GM21737 (cell line): ENCODE data around the gene PAX7.

Experiments
- ATAC-seq: cut with Tn5 transposase; IDR thresholded peaks from one replicate; pipeline ENCODE4 v1.9.1; 2021; ENCODE audit warnings: mild to moderate bottlenecking, moderate library complexity; ENCODE audit not compliant: unreplicated experiment

PAX7 gene

GRCh38 chr1:18640228-18641004, 9.8 kb downstream of the PAX7 start:
- no peak for ATAC-seq

GRCh38 chr1:18641005-18641941, 10.6 kb downstream of the PAX7 start:
- ATAC-seq: no peak

DNA sequence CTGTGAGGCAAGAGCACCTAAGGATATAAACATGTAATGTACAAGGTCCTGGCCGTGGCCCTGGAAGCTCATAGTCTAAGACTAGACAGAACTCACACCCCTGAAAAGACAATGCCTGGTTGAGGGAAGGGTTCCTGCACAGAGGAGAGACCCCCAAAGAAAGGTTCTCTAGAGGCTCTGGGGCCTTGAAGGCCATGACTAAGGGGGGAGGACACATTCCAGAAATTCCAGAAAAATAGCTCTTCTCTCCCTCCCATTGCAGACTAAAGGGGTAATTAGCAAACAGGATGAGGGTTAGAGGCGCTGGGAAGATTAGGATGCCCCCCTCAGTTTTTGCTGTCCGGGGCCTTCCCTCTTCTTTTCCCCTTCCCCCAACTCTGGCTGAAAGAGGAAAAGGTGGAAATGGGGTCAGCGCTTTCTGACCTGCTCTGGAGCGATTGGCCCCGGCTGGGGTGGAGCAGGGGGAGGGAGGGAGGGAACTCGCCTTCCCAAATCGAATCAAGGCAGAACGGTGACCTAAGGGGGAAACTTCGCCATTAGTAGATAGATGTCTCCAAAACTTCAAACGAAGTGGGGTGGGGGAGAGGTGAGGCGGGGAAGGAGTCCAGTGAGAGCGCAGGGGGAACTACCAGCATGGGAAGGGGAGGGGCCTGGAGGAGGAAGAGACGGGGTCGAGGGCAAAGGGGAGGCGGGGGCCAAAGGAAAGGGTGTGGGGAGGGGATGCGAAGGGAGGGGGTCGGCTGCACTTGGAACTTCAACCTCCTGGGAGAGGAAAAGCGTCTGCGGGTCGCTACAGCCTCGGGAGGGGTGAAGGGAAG, 11.8 kb downstream of the PAX7 start:
- ATAC-seq: no peak

DNA sequence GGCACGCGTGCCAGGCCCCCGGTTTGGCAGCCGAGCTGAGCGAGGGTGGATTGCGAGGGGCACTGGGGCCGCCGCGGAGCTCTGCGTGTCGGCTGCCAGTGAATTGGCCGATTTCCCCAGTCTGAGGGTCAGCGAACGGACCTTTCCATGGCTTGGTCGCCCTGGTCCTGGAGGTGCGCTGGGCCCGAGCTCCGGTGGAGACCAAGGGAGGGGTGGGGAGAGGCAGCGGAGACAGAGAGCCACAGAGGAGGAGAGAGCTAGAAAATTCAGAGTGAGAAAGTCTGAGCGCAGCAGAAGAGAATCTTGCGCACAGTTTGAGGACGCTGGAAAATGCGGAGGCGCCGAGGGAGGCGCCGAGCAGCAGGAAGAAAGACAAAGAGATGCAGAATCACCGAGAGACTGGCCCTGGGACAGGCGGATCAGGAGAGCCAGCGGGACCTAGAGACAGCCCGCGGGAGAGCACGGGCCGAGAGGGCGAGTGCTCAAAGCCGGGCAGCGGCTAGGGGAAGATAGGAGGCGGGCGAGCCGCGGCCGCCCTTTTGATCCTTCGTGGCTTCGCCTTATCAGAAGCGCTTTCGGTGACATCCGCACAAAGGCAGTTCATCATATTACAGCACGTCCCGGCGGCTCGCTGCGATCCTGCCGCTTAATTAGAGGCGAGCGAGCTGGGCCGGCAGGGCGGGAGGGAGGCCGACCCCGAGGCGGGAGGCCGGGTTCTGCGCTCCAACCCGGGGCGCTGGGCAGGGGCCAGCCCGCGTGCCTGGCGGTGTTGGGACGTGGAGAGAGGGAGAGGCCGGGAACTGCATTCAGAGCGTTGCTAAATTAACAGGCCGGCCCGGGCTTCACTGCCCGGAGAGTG, 12.7 kb downstream of the PAX7 start:
- no peak for ATAC-seq

- no peak for ATAC-seq
Measured at GRCh38 chr1:18644013-18644399, 13.4 kb downstream of the PAX7 start.

- ATAC-seq: no peak
Measured at GRCh38 chr1:18644446-18644845, 13.8 kb downstream of the PAX7 start.

DNA sequence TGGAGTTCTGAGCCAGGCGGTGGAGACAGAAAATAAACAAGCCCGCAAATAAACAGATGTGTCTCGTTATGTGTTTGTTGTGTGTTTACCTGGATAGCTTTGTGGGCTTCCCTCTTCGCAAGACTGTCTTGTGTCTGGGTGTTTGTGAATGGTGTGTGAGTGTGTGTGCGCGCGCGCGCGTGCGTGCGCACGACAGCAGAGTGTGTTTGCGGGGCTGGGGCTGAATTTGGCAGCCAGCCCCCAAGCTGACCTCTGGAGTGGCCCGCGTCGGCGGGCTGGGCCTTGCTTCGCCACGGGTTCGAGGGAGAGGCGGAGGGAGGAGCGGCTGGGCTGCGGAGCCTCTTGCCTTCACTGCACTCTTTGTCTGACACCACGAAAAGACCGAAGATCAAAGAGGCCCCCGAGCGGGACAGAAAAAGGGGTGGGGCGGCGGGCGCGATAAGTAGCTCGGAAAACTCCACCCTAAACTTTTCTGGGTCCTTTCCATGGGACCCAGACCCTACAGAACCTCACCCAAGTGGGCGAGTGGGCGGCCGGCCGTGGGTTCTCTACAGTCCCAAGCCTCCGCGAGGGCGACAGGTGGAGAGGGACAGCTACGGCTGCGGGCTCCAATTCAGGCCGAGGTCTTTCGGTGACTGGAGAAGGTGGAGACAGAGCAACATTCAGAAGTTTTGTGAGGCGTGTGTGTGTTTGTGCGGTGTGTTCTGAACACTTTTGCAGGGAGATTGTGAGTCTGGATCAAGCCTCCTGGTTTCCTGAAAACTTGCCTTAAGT, 14.5 kb downstream of the PAX7 start:
- ATAC-seq: no peak

- no peak for ATAC-seq
Measured at GRCh38 chr1:18645747-18646090, 15.1 kb downstream of the PAX7 start.

DNA sequence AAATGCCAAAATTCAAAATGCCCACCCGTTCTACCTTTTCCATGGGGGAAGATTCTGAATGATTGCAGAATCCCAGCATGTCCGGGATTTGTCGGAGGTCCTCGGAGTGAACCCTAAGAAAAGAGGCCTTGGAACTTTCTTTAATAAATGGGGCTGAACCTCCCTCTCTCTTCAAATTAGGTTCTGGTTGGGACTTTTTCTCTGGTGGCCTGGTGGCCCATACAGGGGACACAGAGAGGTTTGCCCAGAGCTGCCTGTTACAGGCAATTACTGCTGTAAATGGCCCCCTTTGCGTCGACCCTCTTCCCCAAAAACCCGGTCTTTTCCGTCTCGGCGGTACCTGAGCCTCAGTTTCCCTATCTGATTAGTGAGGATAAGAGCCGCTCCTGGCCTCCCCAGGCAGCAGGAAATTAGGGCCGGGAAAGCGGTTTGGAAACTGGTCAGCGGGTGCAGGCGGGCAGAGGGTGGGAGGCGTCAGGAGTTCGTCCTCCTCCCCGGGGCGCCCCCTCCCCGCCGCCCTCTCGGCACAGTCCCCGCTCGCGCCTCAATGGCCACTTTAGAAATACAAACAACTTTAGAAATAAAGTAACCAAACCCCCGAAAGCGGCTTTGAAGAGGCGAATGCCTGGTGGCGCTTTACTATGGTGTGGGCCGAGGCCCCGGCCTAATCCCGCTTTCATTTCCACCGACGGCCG, 15.6 kb downstream of the PAX7 start:
- ATAC-seq: no peak

- ATAC-seq: no peak
Measured at GRCh38 chr1:18646786-18647410, 16.3 kb downstream of the PAX7 start.

DNA sequence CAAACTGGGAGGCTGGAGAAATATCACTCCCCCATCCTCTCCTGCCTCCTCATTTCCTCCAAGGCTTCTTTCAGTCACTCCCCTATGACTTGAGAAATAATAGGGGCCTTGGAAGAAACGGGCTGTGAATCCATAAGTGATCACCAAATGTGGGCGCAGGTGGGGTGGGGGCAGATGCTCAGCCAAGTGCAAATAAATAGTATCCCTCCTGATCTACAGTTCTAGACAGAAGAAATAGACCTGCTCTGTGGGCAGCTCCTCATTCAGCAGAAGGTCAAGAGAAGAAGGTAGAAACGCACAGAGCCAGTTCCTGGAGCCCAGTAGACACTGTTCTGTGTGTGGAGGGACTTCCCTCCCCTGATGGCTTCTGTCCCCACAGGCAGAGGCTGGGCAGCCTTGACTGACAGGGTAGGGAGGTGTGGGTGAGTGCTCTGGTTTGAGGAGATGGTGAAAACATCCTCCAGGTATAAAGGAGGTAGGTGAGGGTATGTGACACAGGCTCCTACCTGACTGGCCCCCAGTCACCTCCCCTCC, 17.1 kb downstream of the PAX7 start:
- no peak for ATAC-seq

GRCh38 chr1:18649693-18650370, 19.2 kb downstream of the PAX7 start:
- no peak for ATAC-seq

- ATAC-seq: no peak
Measured at GRCh38 chr1:18651713-18652112, 21.1 kb downstream of the PAX7 start.

- no peak for ATAC-seq
Measured at GRCh38 chr1:18652791-18653190, 22.1 kb downstream of the PAX7 start.

DNA sequence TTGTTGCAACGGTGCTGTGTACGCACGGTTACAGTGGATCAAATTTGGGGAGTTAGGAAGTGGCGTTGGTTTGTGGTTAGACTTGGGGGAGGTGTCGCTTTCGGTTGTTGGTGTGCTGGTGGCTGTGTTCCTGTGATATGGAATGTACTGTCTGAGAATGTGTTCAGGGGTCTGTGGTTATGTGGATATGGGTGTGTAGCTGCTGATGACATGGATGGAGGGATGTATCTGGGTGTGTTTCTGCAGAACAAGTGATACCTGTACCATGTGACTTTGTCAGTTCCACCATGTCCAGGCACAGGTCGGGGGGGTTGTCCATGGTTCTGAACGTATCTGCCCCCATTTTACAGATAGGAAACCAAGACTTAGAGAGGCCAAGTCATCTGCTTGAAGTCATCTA, 22.7 kb downstream of the PAX7 start:
- no peak for ATAC-seq

DNA sequence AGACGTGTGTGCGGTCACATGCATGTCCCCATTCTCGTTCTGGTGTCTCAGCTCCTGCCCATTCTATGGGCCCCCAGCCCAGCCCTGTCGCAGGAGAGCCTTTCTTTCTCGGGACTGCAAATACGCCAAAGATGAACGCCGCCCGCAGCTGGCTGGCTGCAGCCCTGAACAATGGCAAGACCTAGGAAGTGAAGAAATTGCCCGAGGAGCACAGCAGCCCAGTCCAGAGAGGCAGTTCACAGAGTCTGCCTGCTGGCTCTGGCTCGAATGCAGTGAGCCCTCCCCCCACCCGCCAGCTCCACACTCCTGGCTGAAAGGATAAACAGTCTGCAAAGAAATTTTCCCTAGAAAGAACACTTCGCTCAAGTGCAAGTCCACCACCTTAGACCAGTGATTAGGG, 23.3 kb downstream of the PAX7 start:
- no peak for ATAC-seq

DNA sequence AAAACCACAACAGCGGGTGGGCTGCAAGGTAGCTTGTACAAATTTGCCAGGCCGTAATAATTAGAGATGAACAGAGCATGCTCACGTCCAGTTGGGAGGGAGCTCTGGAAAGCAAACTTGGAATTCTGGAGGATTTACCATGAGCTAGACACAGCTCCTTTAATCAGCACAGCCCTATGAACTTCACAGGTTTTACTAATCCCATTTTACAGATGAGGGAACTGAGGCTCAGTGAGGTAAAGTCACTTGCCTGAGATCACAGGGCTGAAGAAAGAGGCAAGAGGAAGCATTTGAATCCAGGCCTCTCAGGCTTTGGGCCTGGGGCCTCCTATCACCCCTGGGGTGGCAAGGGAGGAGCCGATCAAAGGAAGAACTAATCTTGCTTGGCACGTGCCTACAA, 24.0 kb downstream of the PAX7 start:
- ATAC-seq: no peak
